Adrenal gland (tissue), 12 donors: Measurements from ENCODE around the gene HOXD9. TPM values are rescaled to one million over a fixed set of nuclear protein-coding genes. Genes with fewer than 3 reads are reported as not detected.

ENCODE experiments used
- DNase-seq, 7 donors: peaks; one replicate each; pipeline ENCODE4 v3.0.0-alpha.2; 2019 to 2020
- H3K27ac ChIP-seq, 5 donors: fragments of 200-600 bp; sonication (generic) in 4 of 5; 1 replicate in 3 of 5; 2 replicates in 2 of 5; pipeline versions ENCODE4 v1.5.1 to v1.8.0; 2016 to 2020; ENCODE audit warnings: mild to moderate bottlenecking in 1 of 5
- H3K27me3 ChIP-seq: fragments of 200-600 bp; 2 replicates; pipeline ENCODE4 v1.8.0; 2021
- H3K36me3 ChIP-seq, 2 donors: fragments of 200-600 bp; replicated peaks in 1 of 2; 1 replicate in 1 of 2; 2 replicates in 1 of 2; pipeline versions ENCODE4 v1.5.1 to v1.8.0; 2018 to 2022
- H3K4me1 ChIP-seq, 2 donors: fragments of 200-600 bp; replicated peaks in 1 of 2; 1 replicate in 1 of 2; 2 replicates in 1 of 2; pipeline versions ENCODE4 v1.5.1 to v1.8.0; 2018 to 2021
- H3K4me3 ChIP-seq, 4 donors: fragments of 200-600 bp; sonication (generic) in 3 of 4; one replicate each; pipeline ENCODE4 v1.5.1; 2016 to 2018
- H3K9me3 ChIP-seq, 3 donors: fragments of 200-600 bp; sonication (generic) in 1 of 3; replicated peaks in 1 of 3; 1 replicate in 2 of 3; 2 replicates in 1 of 3; pipeline versions ENCODE4 v1.5.1 to v1.8.0; 2016 to 2021
- POLR2A ChIP-seq, 2 donors: fragments of 450-650 bp; IDR thresholded peaks; one replicate each; pipeline ENCODE4 v1.6.1; 2017; ENCODE audit warnings: antibody characterized with exemption in 2 of 2, mild to moderate bottlenecking in 2 of 2, moderate library complexity in 1 of 2
- WGBS, 4 donors: extraction: QIAGEN DNeasy Blood & Tissue Kit in 2 of 4; methylation state at CpG; one replicate each; pipeline versions ENCODE4 v1.1.5 to v1.1.7; 2013 to 2017; 5-methylcytosine and 5-hydroxymethylcytosine counted together
- intact Hi-C, 2 donors: fragments of 100-400 bp; cut with DNase I; formaldehyde crosslinking; loops; one replicate each; pipeline versions ENCODE4 v1.14.1 to v1.15.0; 2022 to 2023
- polyA plus RNA-seq, 3 donors: library from polyadenylated mRNA; stranded (reverse); fragments of 200-250 nt in 2 of 3; fragments of 350-450 nt in 1 of 3; fragmentation: Illumina TruSeq in 1 of 3; extraction: RNeasy Lipid Tissue Mini Kit (QIAGEN cat#74804) in 1 of 3; gene quantifications; one replicate each; pipeline ENCODE4 v1.2.3, GENCODE V29; 2013 to 2014
- total RNA-seq, 9 donors: library from RNA; depleted of rRNA in 4 of 9; stranded (reverse); fragments of >200 nt in 4 of 9; fragments of 120-200 nt in 1 of 9; fragmentation: NEBNext Ultra II Directional in 1 of 9; extraction: Animal tissue kit (Norgen Biotek cat#: 25700) in 1 of 9; gene quantifications; one replicate each; pipeline versions ENCODE4 v1.1.0 to v1.2.4, GENCODE V29; 2013 to 2023
- TF ChIP-seq, protein P1 (sequence below), 6 experiments: fragments of 450-650 bp in 4 of 6; fragments of 200-600 bp in 2 of 6; sonication (generic) in 1 of 6; IDR thresholded peaks; 1 replicate in 5 of 6; 2 replicates in 1 of 6; pipeline versions ENCODE4 v1.5.1 to v1.8.0; 2016 to 2021; ENCODE audit warnings: antibody characterized with exemption in 6 of 6, mild to moderate bottlenecking in 2 of 6, moderate library complexity in 1 of 6
- donor health status: healthy with polysubstance abuse.
- donor health status: Bipolar disorder and iron deficiency.
- donor health status: DM: yes; HTN: yes; CAD: no.
- donor health status: DM: no; HTN: no; CAD: no.
- donor health status: DM: no; HTN: no; CAD: no.
- donor health status: DM: yes; HTN: yes; CAD: no.

Gene HOXD9
- total and polyA plus RNA-seq, 12 donors: 2.4 to 35.6 (median 7.5) TPM

DNA sequence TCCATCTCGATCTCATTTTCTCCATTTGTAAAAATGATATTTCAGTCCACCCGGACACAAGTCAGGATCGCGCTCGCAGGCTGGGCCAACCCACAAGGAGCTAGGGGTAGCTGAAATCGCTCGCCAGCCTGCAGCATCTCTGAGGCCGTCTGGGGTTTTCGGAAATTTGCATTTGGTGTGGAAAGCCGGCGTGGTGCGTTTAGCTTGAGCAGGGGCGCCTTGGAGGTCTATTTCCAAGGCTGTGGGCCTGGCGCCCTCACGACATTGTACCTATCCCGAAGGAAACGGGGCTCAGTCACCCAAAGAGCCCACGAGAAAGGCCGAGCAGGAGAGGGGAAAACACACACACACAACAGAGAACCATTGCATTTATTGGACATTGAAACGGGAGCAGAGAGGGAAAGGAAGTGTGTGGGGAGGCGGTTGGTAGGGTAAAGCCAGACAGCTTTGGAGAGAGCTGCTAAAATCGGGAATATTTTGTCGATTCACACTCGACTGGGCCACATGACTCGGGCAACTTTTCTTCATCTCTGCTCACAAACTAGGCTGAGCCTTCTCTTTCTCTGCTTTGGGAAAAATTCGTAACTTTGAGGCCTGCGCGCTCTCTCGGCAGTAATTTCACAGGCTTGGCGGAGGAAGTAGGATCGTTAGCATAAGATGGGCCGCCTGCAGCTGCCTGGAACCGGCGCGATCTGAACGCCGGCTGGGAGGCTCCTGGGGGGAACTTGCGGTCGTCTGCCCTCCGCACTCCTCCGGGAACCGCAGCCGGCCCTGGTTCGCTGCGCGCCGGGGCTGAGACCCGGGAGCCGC lies 5.9 kb downstream of the HOXD9 start:
- Histone ChIP-seq H3K27ac (peak overlapping the region in 4 of 5 donors; percentile 86 to 99 (median 93)), H3K4me1 (peaks cover 4 to 22% of the 10 kb centered on the region in 2 donors), H3K4me3 (peak overlapping the region in 2 of 4 donors; percentile 42 to 78), H3K27me3 (no peaks in the 10 kb centered on the region), H3K36me3 (peaks cover 0 to 2% of the 10 kb centered on the region in 2 donors), H3K9me3 (no peaks in the 10 kb centered on the region)
- WGBS, 4 donors: 33 to 62% (median 47%) methylated on average over 39 to 49 of the region's 49 CpGs
- intact Hi-C loops: loop anchor here (5.0 to 10.0 kb wide), 6 partner anchors 329 to 1024 kb away; no protein-coding TSS in a partner anchor
- TF ChIP-seq, protein P1, sequence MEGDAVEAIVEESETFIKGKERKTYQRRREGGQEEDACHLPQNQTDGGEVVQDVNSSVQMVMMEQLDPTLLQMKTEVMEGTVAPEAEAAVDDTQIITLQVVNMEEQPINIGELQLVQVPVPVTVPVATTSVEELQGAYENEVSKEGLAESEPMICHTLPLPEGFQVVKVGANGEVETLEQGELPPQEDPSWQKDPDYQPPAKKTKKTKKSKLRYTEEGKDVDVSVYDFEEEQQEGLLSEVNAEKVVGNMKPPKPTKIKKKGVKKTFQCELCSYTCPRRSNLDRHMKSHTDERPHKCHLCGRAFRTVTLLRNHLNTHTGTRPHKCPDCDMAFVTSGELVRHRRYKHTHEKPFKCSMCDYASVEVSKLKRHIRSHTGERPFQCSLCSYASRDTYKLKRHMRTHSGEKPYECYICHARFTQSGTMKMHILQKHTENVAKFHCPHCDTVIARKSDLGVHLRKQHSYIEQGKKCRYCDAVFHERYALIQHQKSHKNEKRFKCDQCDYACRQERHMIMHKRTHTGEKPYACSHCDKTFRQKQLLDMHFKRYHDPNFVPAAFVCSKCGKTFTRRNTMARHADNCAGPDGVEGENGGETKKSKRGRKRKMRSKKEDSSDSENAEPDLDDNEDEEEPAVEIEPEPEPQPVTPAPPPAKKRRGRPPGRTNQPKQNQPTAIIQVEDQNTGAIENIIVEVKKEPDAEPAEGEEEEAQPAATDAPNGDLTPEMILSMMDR (IDR thresholded peaks at IDR 0.05): no peak
- no peak for TF ChIP-seq POLR2A (IDR thresholded peaks at IDR 0.05)
- DNase-seq: peak in 1 of 7 donors; percentile 33

DNA sequence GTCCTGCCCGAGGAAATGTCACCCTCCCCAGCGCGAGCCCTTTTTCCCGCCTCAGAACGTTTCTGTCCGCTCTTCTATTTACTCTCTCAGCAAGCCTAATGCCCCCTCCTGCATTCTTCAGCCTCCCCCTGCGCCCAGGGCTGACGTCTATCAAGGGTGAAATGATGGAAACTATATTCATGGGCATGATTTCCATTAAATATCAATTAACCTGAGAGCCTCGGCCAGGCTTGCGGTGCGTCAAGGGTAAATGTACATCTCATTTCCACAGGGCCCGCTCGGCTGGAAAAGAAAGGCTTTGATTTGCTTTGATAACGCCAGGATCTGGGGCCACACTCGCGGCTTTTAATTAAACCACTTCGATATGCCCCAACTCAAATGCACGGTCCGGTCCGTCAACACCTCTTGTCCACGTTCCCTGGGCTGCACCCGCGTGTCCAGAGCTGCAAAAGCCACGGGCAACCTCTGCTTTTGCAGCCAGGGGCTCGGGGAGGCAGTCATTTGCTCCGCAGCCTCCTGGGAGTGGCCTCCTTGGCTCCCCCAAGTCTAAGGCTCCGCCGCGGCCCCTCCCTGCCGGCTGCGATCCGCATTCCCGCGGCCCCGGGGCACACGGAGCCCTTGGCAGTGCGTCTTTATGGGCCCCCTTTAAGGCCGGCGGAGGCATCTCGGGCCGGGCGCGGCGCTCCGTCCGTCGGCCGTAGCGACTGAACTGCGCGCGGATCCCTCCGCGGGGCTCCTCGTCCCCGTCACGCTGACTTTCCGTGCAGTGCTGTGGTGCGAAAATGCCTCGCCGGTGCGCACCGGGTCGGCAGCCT lies 6.7 kb downstream of the HOXD9 start, which contains the start of gene HOXD8:
Gene HOXD8, plus strand, starts transcription at position 724 of the 815 bp plus-strand sequence. CDS start 662 bp downstream, outside the sequence.
- H3K9me3 ChIP-seq: no peaks in the 10 kb centered on the region
- H3K4me1 ChIP-seq: peaks cover 4 to 24% of the 10 kb centered on the region in 2 donors
- peak; percentile 67 to 87 (median 80) for DNase-seq
- TF ChIP-seq, protein P1 (IDR thresholded peaks at IDR 0.05): peak in 2 of 6 experiments; percentile 19 to 25
- TF ChIP-seq POLR2A (IDR thresholded peaks at IDR 0.05): peak; percentile 1 to 22
- peak within 1 kb of the TSS in 2 of 4 donors; percentile 42 to 78 for H3K4me3 ChIP-seq
- no peaks in the 10 kb centered on the region for H3K27me3 ChIP-seq
- WGBS, 4 donors: 3 to 14% (median 6%) methylated on average over 20 to 64 of the region's 64 CpGs
- intact Hi-C loops: loop anchor here (5.0 to 10.0 kb wide), 6 partner anchors 328 to 1023 kb away; no protein-coding TSS in a partner anchor
- H3K36me3 ChIP-seq: peaks cover 0 to 2% of the 10 kb centered on the region in 2 donors
- peak within 1 kb of the TSS; percentile 66 to 99 (median 89) for H3K27ac ChIP-seq

DNA sequence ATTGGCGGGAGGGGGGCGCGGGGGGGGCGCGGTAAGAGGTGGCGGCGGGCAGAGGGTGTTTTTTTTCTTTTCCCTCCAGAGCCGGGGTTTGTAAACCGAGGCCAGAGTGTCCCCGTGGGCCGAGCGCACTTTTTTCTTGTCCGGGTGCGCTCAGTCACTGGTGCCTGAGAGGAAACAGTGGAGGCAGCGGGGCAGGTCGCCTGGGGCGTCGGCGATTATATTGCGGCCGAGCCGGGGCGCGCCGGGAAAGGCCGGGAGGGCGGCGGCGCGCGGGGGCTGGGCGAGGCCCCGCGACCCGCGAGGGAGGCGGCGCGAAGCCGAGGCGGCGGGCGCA lies 7.3 kb downstream of the HOXD9 start:
- intact Hi-C loops: loop anchor here (5.0 to 10.0 kb wide), 6 partner anchors 328 to 1023 kb away; no protein-coding TSS in a partner anchor
- peak overlapping the region in 2 of 4 donors; percentile 42 to 78 for H3K4me3 ChIP-seq
- 0 to 1% (median 0%) methylated on average over 22 to 43 of the region's 43 CpGs; no CpG with 5 or more reads in 1 of the 4 donors for WGBS, 4 donors
- H3K27me3 ChIP-seq: no peaks in the 10 kb centered on the region
- H3K27ac ChIP-seq: peak overlapping the region; percentile 28 to 99 (median 89)
- peaks cover 7 to 29% of the 10 kb centered on the region in 2 donors for H3K4me1 ChIP-seq
- no peaks in the 10 kb centered on the region for H3K9me3 ChIP-seq
- DNase-seq: peak in 5 of 7 donors; percentile 54 to 66 (median 60)
- peaks cover 0 to 2% of the 10 kb centered on the region in 2 donors for H3K36me3 ChIP-seq
- no peak for TF ChIP-seq POLR2A (IDR thresholded peaks at IDR 0.05)
- TF ChIP-seq, protein P1 (IDR thresholded peaks at IDR 0.05): no peak
